HTR-8/SVneo (cell line): Measurements from ENCODE around the gene ACTR3C.
"Not testable (repeated sequence)": the region's sequence is repeated elsewhere in the genome, so short reads cannot be mapped to it uniquely, and the experiment has no call there.

Experiments used
- DNase-seq: peaks from one replicate; pipeline ENCODE4 v3.0.0; 2011; ENCODE audit warnings: low spot score, mixed read lengths; ENCODE audit not compliant: insufficient read length
- FAIRE-seq: peaks from 2 replicates; lab custom pipeline; 2011; peaks lifted over from hg19 to GRCh38; lab: Jason Lieb, UNC

ACTR3C gene

GRCh38 chr7:150222083-150222972 lies 101.0 kb downstream of the ACTR3C start:
- not testable (repeated sequence) for FAIRE-seq, DNase-seq

- not testable (repeated sequence) for FAIRE-seq, DNase-seq
Observed at GRCh38 chr7:150220673-150221181, 102.6 kb downstream of the ACTR3C start.

DNA sequence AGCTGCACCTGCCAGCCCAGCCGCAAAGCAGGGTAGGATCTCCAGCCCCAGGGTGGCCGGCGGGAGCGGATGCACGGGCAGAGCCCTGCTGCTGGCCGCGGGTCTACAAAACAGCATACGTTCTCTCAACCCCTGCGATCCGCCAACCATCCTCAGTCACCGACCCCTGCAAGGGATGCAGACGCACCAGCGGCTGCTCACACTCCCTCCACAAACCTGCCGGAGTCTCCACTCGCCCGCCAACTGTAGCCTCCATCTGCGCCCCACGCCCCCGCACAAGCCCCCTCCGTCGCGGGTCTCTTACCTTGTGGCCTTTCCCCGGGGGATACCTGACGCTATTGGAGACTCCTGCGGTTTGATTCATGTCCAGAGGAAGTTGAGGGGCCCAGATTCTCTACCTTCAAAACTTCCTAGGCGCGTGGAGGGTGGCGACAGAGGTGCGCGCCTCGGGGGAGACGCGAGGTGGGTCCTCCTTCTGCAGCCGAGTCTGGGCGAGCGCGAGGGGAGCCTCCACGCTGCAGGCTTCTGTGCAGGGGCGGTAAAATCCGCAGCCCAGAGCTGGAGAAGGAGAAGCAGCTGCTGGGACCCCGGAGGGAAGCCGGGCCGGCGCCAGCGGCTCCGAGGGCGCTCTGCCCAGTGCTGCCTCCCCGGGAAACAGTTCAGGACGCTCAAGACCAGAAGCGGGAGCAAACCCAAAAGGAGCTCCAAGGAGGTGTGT lies 103.2 kb downstream of the ACTR3C start:
- DNase-seq, FAIRE-seq: not testable (repeated sequence)

DNA sequence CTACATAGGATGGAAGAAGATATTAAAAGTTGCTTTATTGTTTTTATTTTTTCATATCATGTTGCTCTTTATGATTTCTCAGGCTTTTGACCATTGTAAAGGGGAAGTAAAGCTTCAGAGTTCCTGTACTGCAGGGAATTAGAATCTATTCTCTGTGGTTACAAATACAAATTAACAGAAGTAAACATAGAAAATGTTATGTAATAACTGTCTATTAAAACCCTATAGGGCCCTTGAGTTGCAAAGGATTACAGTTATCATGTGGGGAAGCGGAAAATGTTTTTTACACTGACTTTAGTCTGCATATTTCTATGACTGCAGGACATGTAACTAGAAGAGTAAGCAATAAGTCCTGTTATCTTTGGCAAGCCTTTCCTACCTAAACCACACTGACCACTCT lies 116.5 kb downstream of the ACTR3C start:
- DNase-seq, FAIRE-seq: not testable (repeated sequence)

- DNase-seq, FAIRE-seq: not testable (repeated sequence)
Observed at GRCh38 chr7:150205866-150206265, 117.5 kb downstream of the ACTR3C start.

- DNase-seq, FAIRE-seq: not testable (repeated sequence)
Observed at GRCh38 chr7:150204577-150204976, 118.8 kb downstream of the ACTR3C start.

DNA sequence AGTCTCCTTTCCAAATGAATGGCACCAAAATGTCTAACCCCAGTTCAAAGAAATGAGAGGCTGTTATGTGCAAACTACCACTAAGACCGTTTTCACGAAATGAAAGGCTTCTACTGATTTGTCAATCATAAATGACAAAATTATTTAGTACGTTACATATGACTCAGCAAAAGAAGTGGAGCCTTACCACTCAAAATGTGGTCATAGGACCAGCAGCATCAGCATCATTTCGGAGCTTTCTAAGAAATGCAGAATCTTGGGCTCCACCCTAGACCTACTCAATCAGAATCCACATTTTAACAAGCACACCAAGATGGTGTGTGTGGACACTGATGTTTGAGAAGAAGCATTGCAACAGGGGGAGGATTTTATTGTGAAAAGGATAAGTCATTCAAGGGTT lies 120.5 kb downstream of the ACTR3C start:
- DNase-seq = not testable (repeated sequence)

More for the DNA sequence above, 120.5 kb downstream of the ACTR3C start:
- not testable (repeated sequence) for FAIRE-seq
